Left lung (tissue), 10 donors: ENCODE measurements around the gene EME1. TPM values are rescaled to one million over a fixed set of nuclear protein-coding genes. Genes with fewer than 3 reads are reported as not detected.
A peak's percentile ranks its signal among the peaks of the same experiment; 100 is the strongest.

Source experiments
- ATAC-seq: fragments of 200-7000 bp; cut with Tn5 transposase; one replicate; pipeline ENCODE4 v1.9.1; 2020; ENCODE audit warnings: moderate library complexity
- DNase-seq, 4 donors: peaks; one replicate each; pipeline ENCODE4 v3.0.0-alpha.2; 2013 to 2020
- H3K27ac ChIP-seq, 2 donors: fragments of 200-600 bp; sonication (generic) in 1 of 2; one replicate each; pipeline versions ENCODE4 v1.5.0 to v1.8.0; 2020 to 2021
- H3K27me3 ChIP-seq, 2 donors: fragments of 200-600 bp; sonication (generic) in 1 of 2; one replicate each; pipeline versions ENCODE4 v1.5.0 to v1.8.0; 2020 to 2021
- H3K36me3 ChIP-seq, 2 donors: fragments of 200-600 bp; sonication (generic) in 1 of 2; one replicate each; pipeline versions ENCODE4 v1.5.0 to v1.8.0; 2020 to 2021
- H3K4me1 ChIP-seq, 2 donors: fragments of 200-600 bp; one replicate each; pipeline ENCODE4 v1.8.0; 2021
- H3K4me3 ChIP-seq, 2 donors: fragments of 200-600 bp; sonication (generic) in 1 of 2; one replicate each; pipeline versions ENCODE4 v1.5.0 to v1.8.0; 2020 to 2021; ENCODE audit warnings: mild to moderate bottlenecking in 1 of 2
- H3K9me3 ChIP-seq, 2 donors: fragments of 200-600 bp; sonication (generic) in 1 of 2; one replicate each; pipeline versions ENCODE4 v1.5.0 to v1.8.0; 2020 to 2021
- CTCF ChIP-seq, 2 donors: fragments of 200-600 bp; sonication (generic) in 1 of 2; IDR thresholded peaks; one replicate each; pipeline versions ENCODE4 v1.5.0 to v1.8.0; 2021; ENCODE audit warnings: antibody characterized with exemption in 2 of 2
- intact Hi-C, 2 donors: fragments of 100-400 bp; cut with DNase I; formaldehyde crosslinking; loops; one replicate each; pipeline versions ENCODE4 v1.11.2 to v1.14.2; 2022
- polyA plus RNA-seq, 6 donors: library from polyadenylated mRNA; unstranded; fragments of 120-200 nt; gene quantifications; one replicate each; pipeline ENCODE4 v1.2.1, GENCODE V29; 2013; ENCODE audit not compliant: insufficient read length in 6 of 6
- total RNA-seq, 2 donors: library from RNA; stranded (reverse); fragmentation: NEBNext Ultra II Directional; extraction: Animal tissue kit (Norgen Biotek cat#: 25700); gene quantifications; one replicate each; pipeline ENCODE4 v1.2.1, GENCODE V29; 2021
- donor health status: DM: no; HTN: yes; CAD: no.
- donor health status: DM: no; HTN: no; CAD: no.

The EME1 gene
- total and polyA plus RNA-seq, 8 donors: 2.6 to 12.7 (median 10.0) TPM

- TF ChIP-seq CTCF (IDR thresholded peaks at IDR 0.05): no peak
Observed at GRCh38 chr17:50424246-50424995, 51.4 kb downstream of the EME1 start.

GRCh38 chr17:50424996-50425681 lies 52.1 kb downstream of the EME1 start:
- intact Hi-C loops: no loop called here
- H3K9me3 ChIP-seq: no peaks in the 10 kb centered on the region
- H3K27me3 ChIP-seq: no peaks in the 10 kb centered on the region
- TF ChIP-seq CTCF (IDR thresholded peaks at IDR 0.05): no peak
- H3K27ac ChIP-seq: peak overlapping the region; percentile 74 to 83
- H3K4me1 ChIP-seq: peaks cover 20 to 76% of the 10 kb centered on the region in 2 donors
- ATAC-seq (no peak), DNase-seq (peak in 1 of 4 donors; percentile 41)
- peak overlapping the region; percentile 62 to 77 for H3K4me3 ChIP-seq
- H3K36me3 ChIP-seq: no peaks in the 10 kb centered on the region

More at GRCh38 chr17:50424246-50424995, 51.4 kb downstream of the EME1 start:
- no peak overlapping the region for H3K4me3 ChIP-seq
- ATAC-seq (no peak), DNase-seq (no peak)
- peaks cover 20 to 71% of the 10 kb centered on the region in 2 donors for H3K4me1 ChIP-seq
- no peaks in the 10 kb centered on the region for H3K9me3 ChIP-seq
- no peaks in the 10 kb centered on the region for H3K27me3 ChIP-seq
- H3K27ac ChIP-seq: peak overlapping the region; percentile 55 to 56
- H3K36me3 ChIP-seq: no peaks in the 10 kb centered on the region
- intact Hi-C loops: no loop called here

- no peaks in the 10 kb centered on the region for H3K9me3 ChIP-seq
- peak within 1 kb of the TSS; percentile 62 to 77 for H3K4me3 ChIP-seq
- H3K27me3 ChIP-seq: no peaks in the 10 kb centered on the region
- H3K36me3 ChIP-seq: no peaks in the 10 kb centered on the region
- TF ChIP-seq CTCF (IDR thresholded peaks at IDR 0.05): no peak
- H3K4me1 ChIP-seq: peaks cover 20 to 69% of the 10 kb centered on the region in 2 donors
- DNase-seq: peak; percentile 65 to 95 (median 80)
- ATAC-seq: peak; percentile 89
- intact Hi-C loops: no loop called here
- H3K27ac ChIP-seq: peak within 1 kb of the TSS; percentile 74 to 83
Observed at GRCh38 chr17:50425682-50426471, 52.8 kb downstream of the EME1 start, which contains the start of gene ACSF2. Gene ACSF2 (plus strand): TSS chr17:50426218. CDS start chr17:50426262, 44 bp downstream.

- peak overlapping the region; percentile 74 to 83 for H3K27ac ChIP-seq
- intact Hi-C loops: no loop called here
- H3K4me3 ChIP-seq: peak overlapping the region; percentile 62 to 77
- DNase-seq (no peak), ATAC-seq (peak; percentile 35)
- no peak for TF ChIP-seq CTCF (IDR thresholded peaks at IDR 0.05)
- H3K4me1 ChIP-seq: peaks cover 20 to 63% of the 10 kb centered on the region in 2 donors
- no peaks in the 10 kb centered on the region for H3K27me3 ChIP-seq
- no peaks in the 10 kb centered on the region for H3K36me3 ChIP-seq
- H3K9me3 ChIP-seq: no peaks in the 10 kb centered on the region
Observed at GRCh38 chr17:50426472-50426782, 53.4 kb downstream of the EME1 start.
